ENCODE data around the gene SLC38A8. TPM values are rescaled to one million over a fixed set of nuclear protein-coding genes. Genes with fewer than 3 reads are reported as not detected.

The SLC38A8 gene
- total and polyA plus RNA-seq, 11 donors = 0.29 to 25.3 (median 0.87) TPM; not detected in 3

GRCh38 chr16:84080378-84080777, 37.8 kb upstream of the SLC38A8 start:
- DNase-seq = peak in 3 of 5 donors; percentile 28 to 69 (median 54)
- no peak for TF ChIP-seq CTCF (IDR thresholded peaks at IDR 0.05)
- H3K27ac ChIP-seq = peak overlapping the region in 6 of 12 donors; percentile 19 to 73 (median 45)
- H3K4me3 ChIP-seq = no peak overlapping the region
- ATAC-seq = peak; percentile 63 to 84 (median 81)
- H3K9me3 ChIP-seq = no peaks in the 10 kb centered on the region
- WGBS, 4 donors = 59 to 69% (median 64%) methylated on average over 8 of the region's 8 CpGs
- no peaks in the 10 kb centered on the region for H3K27me3 ChIP-seq
- peaks cover 0 to 96% (median 78%) of the 10 kb centered on the region in 9 donors for H3K36me3 ChIP-seq
- intact Hi-C loops (cut with DNase I) = loop anchor here in 9 of 10 donors (5.0 to 10.0 kb wide), 9 partner anchors 62 to 407 kb away; partner anchors contain the start of genes TAF1C (in 3 of the 9), DNAAF1 (in 2 of the 9) and HSDL1 (in 2 of the 9)
- H3K4me1 ChIP-seq = peaks cover 0 to 30% (median 14%) of the 10 kb centered on the region in 12 donors

GRCh38 chr16:84079664-84080063, 37.1 kb upstream of the SLC38A8 start:
- Histone ChIP-seq H3K4me3 (no peak overlapping the region), H3K36me3 (peaks cover 0 to 97% (median 85%) of the 10 kb centered on the region in 9 donors), H3K9me3 (no peaks in the 10 kb centered on the region), H3K27ac (peak overlapping the region in 5 of 12 donors; percentile 23 to 73 (median 53)), H3K27me3 (no peaks in the 10 kb centered on the region), H3K4me1 (peaks cover 0 to 34% (median 16%) of the 10 kb centered on the region in 12 donors)
- intact Hi-C loops (cut with DNase I) = loop anchor here in 9 of 10 donors (5.0 to 10.0 kb wide), 9 partner anchors 63 to 408 kb away; partner anchors contain the start of genes TAF1C (in 3 of the 9), DNAAF1 (in 2 of the 9) and HSDL1 (in 2 of the 9)
- peak; percentile 27 to 39 (median 34) for ATAC-seq
- no peak for TF ChIP-seq CTCF (IDR thresholded peaks at IDR 0.05)
- no peak for TF ChIP-seq POLR2A (IDR thresholded peaks at IDR 0.05)
- no peak for DNase-seq
- WGBS, 4 donors = 54 to 74% (median 72%) methylated on average over 6 of the region's 6 CpGs

- ATAC-seq (peak; percentile 3 to 20 (median 18)), DNase-seq (no peak)
- intact Hi-C loops (cut with DNase I) = loop anchor here in 1 of 10 donors (10.0 kb wide), 1 partner anchor 409 kb away; no protein-coding TSS in a partner anchor
- H3K27me3 ChIP-seq = no peaks in the 10 kb centered on the region
- no peak overlapping the region for H3K4me3 ChIP-seq
- peak overlapping the region; percentile 3 to 89 (median 75) for H3K27ac ChIP-seq
- no peak for TF ChIP-seq CTCF (IDR thresholded peaks at IDR 0.05)
- TF ChIP-seq POLR2A (IDR thresholded peaks at IDR 0.05) = no peak
- peaks cover 0 to 40% (median 10%) of the 10 kb centered on the region in 12 donors for H3K4me1 ChIP-seq
- peaks cover 0 to 96% (median 87%) of the 10 kb centered on the region in 9 donors for H3K36me3 ChIP-seq
- H3K9me3 ChIP-seq = no peaks in the 10 kb centered on the region
- WGBS, 4 donors = 67 to 81% (median 73%) methylated on average over 11 of the region's 11 CpGs
These were observed 32.8 kb upstream of the SLC38A8 start for GRCh38 chr16:84075376-84075775.

GRCh38 chr16:84074721-84075120, 32.1 kb upstream of the SLC38A8 start:
- Histone ChIP-seq H3K27ac (peak overlapping the region; percentile 9 to 89 (median 75)), H3K9me3 (no peaks in the 10 kb centered on the region), H3K4me1 (peaks cover 0 to 33% (median 5%) of the 10 kb centered on the region in 12 donors), H3K27me3 (no peaks in the 10 kb centered on the region), H3K36me3 (peaks cover 0 to 96% (median 87%) of the 10 kb centered on the region in 9 donors), H3K4me3 (no peak overlapping the region)
- ATAC-seq = peak; percentile 94 to 95 (median 94)
- DNase-seq = peak in 3 of 5 donors; percentile 50 to 87 (median 78)
- WGBS, 4 donors = 42 to 73% (median 54%) methylated on average over 2 to 3 of the region's 3 CpGs
- intact Hi-C loops (cut with DNase I) = loop anchor here in 1 of 10 donors (10.0 kb wide), 1 partner anchor 410 kb away; no protein-coding TSS in a partner anchor
- TF ChIP-seq CTCF (IDR thresholded peaks at IDR 0.05) = no peak
- no peak for TF ChIP-seq POLR2A (IDR thresholded peaks at IDR 0.05)
